ENCODE results near the gene SIPA1L3.
"Not testable (repeated sequence)": the region's sequence is repeated elsewhere in the genome, so short reads cannot be mapped to it uniquely, and the experiment has no call there.

Gene SIPA1L3

DNA sequence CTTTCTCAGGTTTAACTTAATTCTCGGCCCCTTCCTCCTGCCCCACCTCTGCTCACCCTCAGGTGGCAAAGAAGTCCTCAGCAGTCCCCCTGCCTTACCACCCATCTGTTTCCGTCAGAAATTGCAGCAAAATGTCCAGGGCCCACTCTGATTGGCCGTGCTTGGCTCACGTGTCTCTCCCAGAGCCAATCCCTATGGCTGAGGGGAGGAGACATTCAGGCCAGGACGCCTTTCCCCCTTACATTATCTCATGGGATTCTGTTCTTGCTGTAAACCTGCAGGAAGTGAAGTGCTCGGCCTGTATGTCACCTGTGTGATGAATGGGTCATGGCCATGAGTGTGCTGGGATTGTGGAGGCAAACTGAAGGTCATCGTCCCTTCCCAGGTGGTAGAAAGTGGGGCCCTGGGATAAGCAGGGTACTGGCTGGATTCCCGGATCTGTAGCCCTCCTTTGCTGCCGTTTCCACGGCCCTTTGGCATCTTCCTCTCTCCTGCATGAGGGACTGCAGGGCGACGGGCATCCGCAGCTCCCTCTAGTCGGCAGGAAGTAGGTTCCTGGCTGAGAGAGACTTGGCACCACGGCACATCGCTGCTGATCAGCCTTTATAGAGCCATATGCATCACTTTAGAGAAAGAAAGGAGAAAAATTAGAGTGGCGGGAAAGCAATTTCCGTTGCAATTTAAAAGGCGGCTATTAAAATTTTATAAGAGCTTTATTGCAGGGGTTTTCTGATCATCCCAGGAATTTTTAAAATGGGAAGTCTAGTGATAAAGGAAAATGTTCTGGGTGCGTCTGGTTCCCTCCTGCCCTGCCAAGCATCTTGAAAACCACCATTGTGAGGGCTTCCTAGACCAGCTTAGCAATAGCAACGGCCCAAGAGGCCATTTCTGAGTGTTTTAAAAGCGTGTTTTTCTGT lies 118.2 kb downstream of the SIPA1L3 start:
- DNase-seq: no peak

DNA sequence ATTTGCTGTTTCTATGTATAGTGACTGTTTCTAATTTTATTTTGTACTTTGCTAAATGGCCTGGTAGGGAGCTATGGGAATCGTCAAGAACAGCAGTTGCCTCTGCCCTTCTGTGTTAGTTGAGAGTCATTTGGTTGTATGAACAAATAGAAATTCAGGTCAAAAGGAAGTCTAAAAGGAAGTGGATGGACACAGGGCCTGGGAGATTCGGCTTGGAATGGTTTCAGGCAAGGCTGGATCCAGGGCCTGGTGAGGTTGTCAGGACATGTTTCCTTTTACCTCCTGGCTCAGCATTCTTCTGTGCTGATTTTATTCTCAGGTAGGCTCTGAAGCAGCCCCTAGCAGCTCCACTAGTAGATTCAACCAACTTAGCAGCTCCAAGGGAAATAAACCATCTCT lies 118.9 kb downstream of the SIPA1L3 start:
- no peak for DNase-seq

DNA sequence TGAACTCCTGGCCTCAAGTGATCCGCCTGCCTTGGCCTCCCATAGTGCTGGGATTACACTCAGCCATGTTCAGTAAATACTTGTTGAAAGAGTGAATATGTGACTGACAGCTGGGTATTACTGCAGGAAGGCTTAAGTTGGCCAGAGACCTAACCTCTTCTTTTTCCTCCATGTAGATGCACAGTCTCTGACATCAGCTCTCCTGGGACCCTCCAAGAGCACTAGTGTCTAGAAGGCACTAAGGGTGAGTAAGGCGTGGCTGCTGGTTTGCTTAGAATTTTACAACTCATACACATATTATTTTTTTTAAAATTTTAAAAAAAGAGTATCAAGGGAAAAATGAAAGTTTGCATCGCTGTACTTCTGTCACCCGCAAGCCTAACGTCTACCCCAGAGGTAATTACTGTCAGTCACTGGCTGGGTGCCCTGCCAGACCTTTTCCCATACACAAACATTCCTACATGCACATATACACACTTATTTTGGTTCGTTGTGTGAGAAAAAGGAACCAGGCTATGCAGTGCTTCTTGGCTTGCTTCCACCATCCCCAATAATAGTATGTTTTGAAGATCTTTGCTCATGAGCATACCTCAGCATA lies 122.0 kb downstream of the SIPA1L3 start:
- DNase-seq: no peak

DNA sequence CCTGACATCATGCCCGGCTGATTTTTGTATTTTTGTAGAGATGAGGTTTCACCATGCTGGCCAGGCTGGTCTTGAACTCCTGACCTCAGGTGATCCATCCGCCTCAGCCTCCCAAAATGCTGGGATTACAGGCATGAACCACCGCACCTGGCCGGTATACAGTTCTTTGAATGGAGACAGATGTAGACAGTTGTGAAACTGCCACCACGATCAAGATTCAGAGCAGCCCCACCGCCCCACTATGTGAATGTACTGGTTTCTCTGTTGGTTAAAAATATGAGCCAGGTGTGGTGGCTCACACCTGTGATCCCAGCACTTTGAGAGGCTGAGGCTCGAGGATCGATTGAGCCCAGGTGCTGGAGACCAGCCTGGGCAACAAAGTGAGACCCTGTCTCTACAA lies 123.0 kb downstream of the SIPA1L3 start:
- DNase-seq: not testable (repeated sequence)

DNA sequence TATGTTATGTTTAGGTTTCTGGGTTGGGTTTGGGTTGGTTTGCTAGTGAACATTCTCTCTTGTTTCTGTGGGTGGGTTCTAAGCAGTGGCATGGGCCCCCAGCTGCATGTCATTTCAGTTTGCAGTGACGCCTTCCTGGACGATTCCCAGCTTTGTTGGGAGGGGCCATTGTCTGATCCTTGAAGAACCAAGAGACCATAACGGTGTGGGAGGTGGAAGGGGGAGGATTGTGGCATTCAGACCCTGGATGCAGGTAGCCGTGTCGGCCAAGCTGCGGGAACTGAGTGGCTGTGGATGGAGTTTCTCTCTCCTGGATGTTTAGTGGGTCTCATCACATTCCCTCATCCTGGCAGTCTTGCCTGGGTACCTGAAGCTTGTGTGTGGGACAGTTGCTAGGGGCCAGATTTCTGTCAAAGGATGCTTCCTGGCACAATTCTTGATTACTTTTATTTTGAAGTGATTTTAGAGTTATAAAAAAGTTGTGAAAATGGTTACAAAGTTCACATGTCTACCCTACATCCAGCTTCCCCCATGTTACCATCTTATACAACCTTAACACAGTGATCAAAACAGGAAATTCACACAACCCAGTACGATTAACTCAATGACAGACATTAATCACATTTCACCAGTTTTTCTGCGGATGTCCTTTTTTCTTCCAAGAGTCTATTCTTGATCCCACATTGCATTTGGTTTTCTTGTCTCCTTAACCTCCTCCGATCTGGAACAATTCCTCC lies 123.8 kb downstream of the SIPA1L3 start:
- no peak for DNase-seq

DNA sequence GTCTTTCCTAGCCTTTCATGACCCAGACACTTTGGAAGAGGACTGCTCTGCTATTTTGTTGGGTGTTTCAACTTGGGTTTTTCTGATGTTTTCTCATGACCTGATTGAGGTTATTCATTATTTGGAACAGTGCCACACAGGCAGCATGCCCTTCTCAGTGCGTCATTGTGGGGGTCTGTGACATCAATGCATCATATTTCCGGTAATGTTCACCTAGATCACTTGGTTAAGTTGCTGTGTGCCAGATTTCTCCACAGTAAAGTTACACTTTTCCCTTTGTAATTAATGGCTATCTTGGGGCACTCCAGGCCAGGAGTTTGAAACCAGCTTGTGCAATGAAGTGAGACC lies 124.4 kb downstream of the SIPA1L3 start:
- no peak for DNase-seq

DNA sequence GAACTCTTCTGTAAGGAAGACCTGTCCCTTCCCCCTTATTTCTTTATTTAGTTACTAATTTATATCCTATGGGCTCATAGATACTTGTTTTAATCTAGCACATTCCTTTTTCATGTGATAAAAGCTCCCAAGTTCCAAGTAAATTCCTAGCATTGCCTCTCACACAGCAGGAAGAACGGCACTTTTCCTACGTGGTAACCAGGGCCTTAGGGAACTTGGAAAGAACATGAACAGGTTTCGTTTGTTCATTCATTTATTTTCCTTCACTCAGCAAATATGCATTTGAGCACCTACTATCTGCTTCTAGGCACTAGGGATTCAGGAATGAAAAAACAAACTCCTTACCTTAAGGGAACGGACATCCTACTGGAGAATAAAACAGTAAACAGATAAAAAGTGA lies 125.1 kb downstream of the SIPA1L3 start:
- no peak for DNase-seq

DNA sequence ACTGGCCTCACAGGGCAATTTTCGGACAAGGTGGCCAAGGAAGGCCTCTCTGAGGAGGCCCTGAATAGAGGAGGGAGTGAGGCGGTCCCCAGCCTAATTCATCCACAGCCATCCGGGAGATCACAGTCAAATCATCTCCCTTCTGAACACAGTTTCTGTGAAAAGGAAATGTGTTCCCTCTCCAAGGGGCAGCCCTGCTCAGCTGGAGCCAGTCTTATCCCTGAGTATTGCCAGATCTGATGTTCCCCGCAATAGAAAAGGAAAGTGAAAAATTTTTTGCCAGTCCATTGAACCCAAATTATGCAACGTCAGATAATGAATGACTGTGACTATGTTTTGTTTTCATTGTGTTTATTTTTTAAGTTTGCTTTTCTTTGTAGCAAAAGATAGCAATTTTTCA lies 125.9 kb downstream of the SIPA1L3 start:
- DNase-seq: no peak

DNA sequence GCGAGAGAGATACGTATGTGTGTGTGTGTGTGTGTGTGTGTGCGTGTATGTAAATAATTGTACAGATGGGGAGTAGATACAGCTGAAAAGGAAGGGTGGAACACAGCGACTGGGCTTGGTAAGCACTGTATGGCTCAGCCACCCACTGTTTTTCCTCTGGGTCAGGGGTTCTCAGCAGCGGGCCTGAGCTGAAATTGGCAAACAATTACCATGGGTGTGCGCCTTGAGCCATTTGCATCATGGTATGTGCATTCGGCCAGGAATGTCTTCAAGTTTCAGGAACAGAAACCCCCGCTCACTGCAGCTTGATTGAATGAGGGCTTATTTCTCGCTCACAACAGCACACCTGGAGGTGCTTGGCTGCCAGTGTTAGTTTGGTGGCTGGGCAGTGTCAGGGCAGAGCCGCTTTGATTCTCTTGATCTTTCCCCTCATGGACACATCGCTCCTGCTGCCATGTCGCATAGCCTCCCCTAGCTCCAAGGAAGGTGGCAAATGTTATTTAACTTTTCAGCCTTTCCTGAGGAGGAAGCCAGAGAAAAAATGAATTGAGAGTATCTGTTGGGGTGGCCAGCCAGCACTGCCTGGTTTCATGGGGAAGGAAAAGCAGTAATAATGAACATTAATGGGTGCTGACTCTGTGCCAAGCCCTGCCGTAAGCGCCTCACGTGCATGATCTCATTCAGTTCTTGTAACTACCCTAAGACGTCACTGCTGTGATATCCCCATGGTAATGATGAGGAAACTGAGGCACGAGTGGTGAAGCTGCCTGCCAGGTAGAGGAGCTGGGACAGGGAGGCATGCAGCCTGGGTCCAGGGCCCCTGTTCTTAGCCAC lies 126.9 kb downstream of the SIPA1L3 start:
- no peak for DNase-seq

DNA sequence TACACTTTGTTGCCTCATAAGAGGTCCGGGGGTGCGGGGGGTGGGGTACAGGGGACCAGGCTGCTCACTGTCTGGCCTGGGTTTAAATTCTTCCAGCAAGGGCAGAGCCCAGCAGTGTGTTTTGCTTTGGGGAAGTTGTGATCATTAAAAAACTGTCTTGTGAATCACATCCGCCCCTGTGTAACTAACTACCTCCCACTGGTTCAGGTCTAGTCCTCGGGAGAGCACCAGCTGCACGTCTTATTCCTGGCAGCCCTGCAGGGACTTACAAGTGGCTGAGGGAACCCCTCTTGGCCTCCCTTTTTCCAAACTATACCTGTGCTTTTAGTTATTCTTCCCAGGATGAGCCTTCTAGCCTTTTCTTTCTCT lies 127.5 kb downstream of the SIPA1L3 start:
- DNase-seq: no peak

DNA sequence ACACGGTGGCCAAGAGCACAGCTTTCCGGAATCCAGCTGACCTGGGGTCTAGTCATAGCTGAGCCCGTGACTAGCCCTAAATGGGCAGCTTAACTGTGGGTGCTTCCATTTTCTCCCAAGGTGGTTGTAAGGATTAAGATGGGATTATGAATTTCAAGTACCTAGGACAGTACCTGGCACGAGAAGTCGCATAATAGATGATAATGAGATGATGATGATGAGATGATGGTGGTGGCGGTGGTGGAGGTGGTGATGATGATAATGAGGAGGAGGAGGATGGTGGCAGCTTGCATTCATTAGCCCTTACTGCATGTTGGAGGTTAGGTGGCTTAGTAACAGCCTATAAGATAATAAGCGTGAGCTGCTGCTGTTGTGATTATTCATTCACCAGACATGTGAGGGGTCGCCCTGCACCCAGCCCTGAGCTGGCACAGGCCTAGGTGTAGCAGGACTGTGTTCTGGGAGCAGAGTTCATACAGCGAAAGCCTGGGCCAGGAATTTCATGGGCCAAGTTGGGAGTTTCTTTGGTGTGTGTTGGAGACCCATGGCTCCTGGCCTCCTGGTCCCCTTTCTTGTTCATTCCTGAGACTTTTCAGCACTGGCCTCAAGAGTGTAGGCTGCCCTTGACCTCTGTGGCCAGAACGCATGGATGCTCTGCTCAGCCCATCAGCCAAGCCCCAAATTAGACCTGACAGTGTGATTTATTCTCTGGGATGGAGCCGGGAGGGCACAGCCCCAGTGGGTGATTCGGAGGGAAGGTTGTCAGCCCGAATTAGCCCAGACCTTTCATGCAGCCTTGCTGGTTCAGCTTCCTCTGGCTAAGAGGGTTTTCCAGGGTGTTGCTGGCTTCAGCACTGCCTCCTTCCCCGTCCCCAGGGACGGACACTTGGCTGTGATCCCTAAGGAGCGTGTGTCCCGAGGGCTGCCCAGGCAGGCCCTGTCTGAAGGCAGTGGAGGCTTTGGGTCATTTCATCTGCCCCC lies 128.8 kb downstream of the SIPA1L3 start:
- no peak for DNase-seq

DNA sequence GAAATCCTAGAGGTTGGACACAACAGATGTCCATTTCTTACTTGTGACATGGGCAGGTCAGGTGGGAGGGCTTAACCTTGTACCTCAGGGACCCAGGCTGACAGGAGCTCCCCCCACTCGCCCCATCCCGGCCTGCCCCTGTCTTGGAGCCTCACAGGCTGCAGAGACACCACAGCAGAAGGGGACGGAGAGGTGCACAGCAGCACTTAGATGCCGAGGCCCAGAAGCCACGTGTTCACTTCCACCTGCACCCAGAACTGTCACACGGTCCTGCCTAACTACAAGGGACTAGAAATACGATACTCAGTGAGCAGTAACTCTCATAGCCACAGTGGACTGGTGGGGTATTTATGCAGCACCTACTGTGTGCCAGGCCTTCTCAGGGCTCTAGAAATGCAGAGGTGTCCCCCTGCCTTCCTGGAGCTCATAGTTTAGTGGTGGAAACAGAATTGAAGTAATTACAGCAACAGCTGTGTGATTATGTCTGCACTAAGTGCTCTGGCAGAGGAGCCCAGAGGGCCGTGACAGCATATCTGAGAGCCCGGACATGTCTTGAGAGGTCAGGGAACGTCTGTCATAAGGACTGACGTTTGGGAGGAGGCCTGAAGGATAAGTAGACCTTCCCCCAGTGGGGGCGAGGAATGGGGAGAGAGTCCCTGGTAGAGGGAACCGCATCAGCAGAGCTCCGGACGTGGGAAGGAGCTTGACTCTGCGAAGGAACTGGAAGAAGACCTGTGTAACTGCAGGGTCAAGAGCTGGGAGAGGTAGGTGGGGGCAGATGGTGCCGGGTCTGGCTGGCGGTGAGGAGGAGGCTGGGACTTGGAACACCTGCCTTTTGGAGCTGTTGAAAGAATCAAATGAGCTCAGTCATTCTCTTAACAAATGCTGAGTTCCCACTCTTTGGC lies 130.0 kb downstream of the SIPA1L3 start:
- no peak for DNase-seq

DNA sequence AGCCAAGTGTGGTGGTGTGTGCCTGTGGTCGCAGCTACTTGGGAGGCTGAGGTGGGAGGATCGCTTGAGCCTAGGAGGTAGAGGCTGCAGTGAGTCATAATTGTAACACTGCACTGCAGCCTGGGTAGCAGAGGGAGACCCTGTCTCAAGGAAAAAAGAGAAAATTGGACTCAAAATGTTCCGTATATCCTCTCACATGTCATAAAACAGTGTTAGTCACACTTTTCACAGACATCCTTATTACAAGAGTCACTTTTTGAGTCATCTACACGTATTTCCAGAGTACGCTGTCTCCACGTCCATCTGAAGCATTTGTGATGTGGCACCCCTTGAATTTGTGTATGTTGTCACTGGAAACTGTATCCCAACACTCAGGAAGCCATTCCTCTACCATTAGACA lies 133.0 kb downstream of the SIPA1L3 start:
- no peak for DNase-seq

DNA sequence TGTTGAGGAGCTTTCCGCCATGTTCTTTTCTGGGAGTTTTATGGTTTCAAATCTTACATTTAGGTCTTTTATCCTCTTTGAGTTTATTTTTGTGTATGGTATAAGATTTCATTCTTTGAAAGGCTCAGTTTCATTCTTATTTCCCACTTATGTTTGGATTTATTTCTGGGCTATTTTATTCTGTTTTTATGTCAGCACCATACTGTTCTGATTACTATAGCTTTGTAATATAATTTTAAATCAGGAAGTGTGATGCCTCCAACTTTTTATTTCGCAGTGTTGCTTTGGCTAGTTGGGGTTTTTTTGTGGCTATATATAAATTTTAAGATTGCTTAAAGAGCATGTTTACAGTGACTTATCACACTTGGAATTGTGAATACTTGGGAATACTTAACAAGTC lies 135.1 kb downstream of the SIPA1L3 start:
- no peak for DNase-seq

DNA sequence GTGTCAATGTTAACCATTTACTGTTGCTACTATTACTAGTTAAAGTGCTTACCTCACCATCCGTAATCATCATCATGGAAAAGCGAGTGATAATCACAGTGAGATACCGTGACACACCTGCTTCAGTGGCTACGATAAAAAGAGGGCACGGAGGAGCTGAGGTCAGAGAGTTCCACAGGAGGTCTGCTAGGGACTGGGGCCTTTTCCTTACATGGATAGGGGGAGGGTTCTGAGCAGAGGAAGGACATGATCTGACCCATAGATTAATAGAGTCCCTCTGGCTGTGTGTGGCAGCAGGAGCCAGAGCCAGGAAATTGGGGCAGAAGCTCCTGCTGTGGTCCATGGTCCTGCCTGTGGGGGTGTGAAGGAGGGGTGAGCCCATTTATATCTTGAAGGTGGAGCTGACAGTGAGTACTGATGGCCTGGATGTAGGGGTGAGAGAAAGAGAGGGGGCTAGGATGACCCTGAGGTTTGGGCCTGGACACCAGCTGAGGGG lies 136.7 kb downstream of the SIPA1L3 start:
- DNase-seq: no peak

DNA sequence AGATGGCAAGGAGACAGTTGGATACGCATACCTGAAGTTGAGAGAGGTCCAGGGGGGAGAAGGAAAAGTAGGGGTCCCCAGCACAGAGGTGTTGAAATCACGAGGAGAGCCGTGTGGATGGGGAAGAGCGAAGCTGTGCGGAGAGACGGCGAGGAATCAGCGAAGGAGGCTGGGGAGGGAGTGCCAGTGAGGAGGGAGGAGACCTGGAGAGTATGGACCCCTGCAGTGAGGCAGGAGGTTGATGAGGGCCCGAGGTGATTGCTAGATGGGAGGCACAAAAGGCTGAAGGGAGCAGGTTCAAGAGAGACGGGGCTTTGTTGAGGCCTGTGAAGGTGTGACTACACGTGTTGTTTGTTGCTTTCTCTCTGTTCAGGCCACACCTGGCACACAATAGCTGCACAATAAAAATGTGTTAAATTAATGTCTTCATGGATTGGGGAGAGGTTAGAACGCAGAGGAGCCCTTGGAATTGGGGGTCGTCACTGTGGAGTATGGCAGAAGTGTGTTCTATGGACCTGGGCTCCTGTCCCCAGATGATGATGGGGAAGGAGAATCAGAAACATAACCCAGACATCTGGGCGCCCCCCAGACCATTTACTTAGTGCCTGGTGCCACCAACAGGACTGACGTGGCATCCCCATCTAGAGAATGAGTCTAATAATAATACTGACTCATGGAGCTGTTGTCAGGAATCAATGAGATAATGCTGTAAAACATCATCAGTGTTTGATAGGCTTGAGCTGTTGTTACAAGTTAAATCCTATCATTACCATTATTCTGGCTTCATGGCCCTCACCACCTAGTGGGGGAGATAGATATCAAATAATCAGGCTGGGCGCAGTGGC lies 137.5 kb downstream of the SIPA1L3 start:
- no peak for DNase-seq

DNA sequence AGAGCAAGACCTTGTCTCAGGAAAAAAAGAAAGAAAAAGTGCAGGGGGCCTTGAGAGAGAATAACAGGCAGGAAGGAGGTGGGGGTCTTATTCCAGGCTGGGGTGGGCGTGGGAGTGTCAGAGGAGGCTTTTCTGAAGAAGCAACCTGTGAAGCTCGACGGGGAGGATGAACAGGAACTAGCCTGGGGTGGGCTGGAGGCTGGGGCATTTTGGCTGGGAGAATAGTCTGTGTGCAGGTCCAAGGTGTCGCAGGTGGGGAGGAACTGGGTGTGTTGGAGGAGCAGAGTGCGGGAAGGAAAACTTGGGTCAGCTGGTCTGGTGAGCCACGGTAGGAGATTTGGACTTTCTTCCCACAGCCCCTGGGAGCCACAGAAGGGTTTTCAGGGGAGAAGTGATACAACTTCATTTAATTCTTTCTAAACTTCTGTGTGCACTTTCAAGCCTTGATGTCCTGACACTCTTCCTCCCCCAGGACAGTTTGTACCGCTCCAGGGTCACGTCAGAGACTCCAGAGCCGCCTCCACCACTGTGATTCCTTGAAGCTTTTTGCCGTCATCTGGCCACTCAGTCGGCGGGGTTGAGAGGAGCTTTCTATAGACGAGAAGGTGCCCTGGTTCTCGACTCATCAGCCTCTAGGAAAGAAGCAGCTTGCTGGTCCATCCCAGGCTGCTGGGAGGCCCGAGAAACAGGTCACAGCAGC lies 138.7 kb downstream of the SIPA1L3 start:
- no peak for DNase-seq

DNA sequence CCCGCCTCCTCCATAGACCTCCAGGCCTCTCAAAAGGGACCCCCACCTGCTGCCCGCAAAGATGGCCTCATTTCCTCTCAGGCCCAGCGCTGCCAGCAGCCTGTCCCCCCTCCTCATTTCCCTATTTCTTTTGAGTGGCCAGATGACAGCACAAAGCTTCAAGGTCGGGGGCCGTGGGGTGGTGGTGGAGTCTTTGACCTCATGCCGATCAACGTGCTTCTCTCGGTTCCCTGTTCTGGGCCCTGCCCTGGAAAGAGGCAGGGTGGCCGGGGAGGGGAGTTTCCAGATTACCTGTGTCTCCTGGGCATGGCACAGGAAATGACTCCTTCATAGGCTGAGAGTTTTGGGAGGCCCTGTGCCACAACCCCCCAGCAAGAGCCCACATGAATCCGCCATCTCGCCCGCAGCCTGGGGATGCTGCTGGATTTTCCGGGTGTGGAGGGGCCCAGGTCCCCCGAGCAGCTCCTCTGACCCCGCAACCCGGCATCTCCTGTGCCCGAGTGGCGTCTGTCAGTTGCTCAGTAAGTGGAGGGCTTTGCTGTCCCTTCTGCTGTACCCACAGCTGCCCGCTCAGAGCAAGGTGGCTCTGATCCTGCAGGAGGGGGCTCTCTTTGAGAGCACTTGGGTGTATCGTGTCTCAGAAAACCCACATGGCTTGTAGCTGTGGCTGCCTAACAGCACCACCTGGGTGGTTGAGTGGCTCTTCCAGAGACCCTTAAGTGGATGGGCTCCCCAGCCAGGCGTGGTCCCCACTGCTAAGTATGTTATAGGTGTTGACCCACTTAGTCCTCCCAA lies 139.4 kb downstream of the SIPA1L3 start:
- DNase-seq: no peak
